B cell (primary cell): ENCODE measurements around the gene POC1B.

Experiments
- EZH2 ChIP-seq: IDR thresholded peaks from 2 replicates; pipeline ENCODE4 v1.6.1; 2012; ENCODE audit warnings: borderline replicate concordance, low read depth, mild to moderate bottlenecking, moderate library complexity, low read length; ENCODE audit not compliant: insufficient read depth, poor library complexity, severe bottlenecking
- TF ChIP-seq, protein P1 (sequence below): fragments of 200-600 bp; IDR thresholded peaks from one replicate; pipeline ENCODE4 v1.8.0; 2022; ENCODE audit warnings: antibody characterized with exemption, mild to moderate bottlenecking

DNA sequence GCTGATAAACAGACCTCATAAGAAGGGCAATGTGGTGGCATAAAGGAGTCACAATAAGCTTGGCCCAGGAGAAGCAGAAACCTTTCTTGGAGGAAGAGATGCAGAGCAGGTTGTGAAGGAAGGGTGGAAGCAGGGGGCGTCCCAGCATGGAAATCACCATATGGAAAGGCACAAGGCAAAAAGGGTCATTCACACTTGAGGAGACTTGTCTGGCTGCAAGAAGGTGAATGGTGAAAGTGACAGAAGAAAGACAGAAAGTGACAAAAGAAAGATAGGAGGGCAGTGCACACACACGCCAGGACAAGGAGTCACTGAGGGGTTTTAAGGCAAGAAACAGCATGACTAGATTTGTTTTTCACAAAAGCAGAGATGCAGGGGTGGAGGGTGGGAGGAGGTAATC, 39.6 kb downstream of the POC1B start:
- TF ChIP-seq EZH2: no peak
- TF ChIP-seq, protein P1, sequence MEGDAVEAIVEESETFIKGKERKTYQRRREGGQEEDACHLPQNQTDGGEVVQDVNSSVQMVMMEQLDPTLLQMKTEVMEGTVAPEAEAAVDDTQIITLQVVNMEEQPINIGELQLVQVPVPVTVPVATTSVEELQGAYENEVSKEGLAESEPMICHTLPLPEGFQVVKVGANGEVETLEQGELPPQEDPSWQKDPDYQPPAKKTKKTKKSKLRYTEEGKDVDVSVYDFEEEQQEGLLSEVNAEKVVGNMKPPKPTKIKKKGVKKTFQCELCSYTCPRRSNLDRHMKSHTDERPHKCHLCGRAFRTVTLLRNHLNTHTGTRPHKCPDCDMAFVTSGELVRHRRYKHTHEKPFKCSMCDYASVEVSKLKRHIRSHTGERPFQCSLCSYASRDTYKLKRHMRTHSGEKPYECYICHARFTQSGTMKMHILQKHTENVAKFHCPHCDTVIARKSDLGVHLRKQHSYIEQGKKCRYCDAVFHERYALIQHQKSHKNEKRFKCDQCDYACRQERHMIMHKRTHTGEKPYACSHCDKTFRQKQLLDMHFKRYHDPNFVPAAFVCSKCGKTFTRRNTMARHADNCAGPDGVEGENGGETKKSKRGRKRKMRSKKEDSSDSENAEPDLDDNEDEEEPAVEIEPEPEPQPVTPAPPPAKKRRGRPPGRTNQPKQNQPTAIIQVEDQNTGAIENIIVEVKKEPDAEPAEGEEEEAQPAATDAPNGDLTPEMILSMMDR: no peak
